SK-N-MC (cell line): ENCODE measurements around the gene OSBPL1A.

Experiments
- EZH2 ChIP-seq: fragments of 200-600 bp; sonication (generic); IDR thresholded peaks from one replicate; pipeline ENCODE4 v1.6.1; 2017; ENCODE audit warnings: antibody characterized with exemption
- POLR2AphosphoS5 ChIP-seq: IDR thresholded peaks from 2 replicates; pipeline ENCODE4 v1.6.1; 2012; ENCODE audit warnings: mild to moderate bottlenecking, low read depth, low read length, borderline replicate concordance

DNA sequence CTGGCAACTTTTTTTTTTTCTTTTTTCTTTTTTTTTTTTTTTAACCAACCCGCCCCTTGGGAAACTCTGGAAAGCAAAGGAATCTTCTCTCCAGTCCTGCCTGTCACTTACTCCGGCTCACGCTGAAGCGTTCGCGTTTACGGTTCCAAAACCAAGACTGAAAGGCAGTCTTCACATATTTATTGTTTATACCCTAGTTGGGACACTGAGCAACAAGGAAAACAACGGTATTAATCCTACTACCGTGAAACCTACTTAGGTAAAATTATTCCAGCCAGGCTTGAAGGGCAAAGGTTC is 125.4 kb downstream of the OSBPL1A start:
- no peak for TF ChIP-seq EZH2
- TF ChIP-seq POLR2AphosphoS5, result no peak
